ENCODE data around the gene PTPRCAP.
A peak's percentile ranks its signal among the peaks of the same experiment; 100 is the strongest.

Gene PTPRCAP

DNA sequence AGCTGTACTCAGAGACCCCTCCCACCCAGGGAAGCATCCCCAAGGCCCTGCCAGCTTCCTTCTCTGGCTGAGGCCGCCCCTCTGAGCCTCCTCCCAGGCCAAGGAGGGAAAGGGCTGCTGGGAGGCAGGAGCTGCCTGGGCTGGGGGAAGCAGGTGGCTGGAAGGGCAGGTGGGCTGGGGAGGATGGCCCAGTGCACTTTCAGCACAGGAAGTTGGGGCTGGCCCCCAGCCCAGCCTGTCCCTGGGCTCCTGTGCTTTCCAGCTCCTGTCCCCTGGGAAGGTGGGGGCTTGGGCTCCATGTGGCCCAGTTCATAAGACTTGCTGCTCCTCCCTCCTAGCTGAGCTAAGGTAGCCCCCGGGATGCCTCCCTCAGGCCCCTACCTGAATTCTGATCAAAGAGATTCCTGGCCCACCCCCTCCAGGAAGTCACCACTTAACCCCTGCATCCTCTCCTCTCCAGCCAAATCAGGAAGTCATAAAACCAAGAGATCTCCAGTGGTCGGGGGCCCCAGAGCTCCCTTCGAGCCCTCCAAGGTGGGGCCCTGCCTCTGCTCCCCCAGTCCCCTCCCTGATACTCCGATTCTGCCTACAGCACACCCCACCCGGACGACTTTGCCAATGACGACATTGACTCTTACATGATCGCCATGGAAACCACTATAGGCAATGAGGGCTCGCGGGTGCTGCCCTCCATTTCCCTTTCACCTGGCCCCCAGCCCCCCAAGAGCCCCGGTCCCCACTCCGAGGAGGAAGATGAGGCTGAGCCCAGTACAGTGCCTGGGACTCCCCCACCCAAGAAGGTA, 40.7 kb downstream of the PTPRCAP start:
- no peak overlapping the region for H3K4me3 ChIP-seq (ENCODE audit: low read depth, low read length)
- peak; percentile 51 for DNase-seq (ENCODE audit: low read depth)
- TF ChIP-seq, protein P1, sequence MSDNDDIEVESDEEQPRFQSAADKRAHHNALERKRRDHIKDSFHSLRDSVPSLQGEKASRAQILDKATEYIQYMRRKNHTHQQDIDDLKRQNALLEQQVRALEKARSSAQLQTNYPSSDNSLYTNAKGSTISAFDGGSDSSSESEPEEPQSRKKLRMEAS (IDR thresholded peaks at IDR 0.05; ENCODE audit: low read depth, low read length): no peak
- TF ChIP-seq, protein P2, sequence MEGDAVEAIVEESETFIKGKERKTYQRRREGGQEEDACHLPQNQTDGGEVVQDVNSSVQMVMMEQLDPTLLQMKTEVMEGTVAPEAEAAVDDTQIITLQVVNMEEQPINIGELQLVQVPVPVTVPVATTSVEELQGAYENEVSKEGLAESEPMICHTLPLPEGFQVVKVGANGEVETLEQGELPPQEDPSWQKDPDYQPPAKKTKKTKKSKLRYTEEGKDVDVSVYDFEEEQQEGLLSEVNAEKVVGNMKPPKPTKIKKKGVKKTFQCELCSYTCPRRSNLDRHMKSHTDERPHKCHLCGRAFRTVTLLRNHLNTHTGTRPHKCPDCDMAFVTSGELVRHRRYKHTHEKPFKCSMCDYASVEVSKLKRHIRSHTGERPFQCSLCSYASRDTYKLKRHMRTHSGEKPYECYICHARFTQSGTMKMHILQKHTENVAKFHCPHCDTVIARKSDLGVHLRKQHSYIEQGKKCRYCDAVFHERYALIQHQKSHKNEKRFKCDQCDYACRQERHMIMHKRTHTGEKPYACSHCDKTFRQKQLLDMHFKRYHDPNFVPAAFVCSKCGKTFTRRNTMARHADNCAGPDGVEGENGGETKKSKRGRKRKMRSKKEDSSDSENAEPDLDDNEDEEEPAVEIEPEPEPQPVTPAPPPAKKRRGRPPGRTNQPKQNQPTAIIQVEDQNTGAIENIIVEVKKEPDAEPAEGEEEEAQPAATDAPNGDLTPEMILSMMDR (IDR thresholded peaks at IDR 0.05; ENCODE audit: low read depth, low read length): no peak
- no peak for TF ChIP-seq POLR2A (IDR thresholded peaks at IDR 0.05; ENCODE audit: extremely low read depth, insufficient read length)

DNA sequence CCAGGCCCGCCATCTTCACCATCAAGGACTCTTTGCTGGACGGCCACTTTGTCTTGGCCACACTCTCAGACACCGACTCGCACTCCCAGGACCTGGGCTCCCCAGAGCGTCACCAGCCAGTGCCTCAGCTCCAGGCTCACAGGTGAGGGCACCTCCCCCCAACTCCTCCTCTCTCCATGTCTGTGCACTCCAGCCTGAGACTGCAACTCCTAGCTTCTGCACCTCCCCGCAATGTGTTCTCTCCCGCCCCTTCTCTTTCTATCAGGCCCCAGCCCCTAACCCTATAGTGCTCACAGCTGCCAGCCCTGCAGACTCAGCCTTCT, 41.3 kb downstream of the PTPRCAP start:
- no peak overlapping the region for H3K4me3 ChIP-seq (ENCODE audit: low read depth, low read length)
- TF ChIP-seq, protein P2 (IDR thresholded peaks at IDR 0.05; ENCODE audit: low read depth, low read length): no peak
- TF ChIP-seq, protein P1 (IDR thresholded peaks at IDR 0.05; ENCODE audit: low read depth, low read length): no peak
- no peak for TF ChIP-seq MYC (IDR thresholded peaks at IDR 0.05; ENCODE audit: low read depth, low read length)
- DNase-seq (ENCODE audit: low read depth): no peak

DNA sequence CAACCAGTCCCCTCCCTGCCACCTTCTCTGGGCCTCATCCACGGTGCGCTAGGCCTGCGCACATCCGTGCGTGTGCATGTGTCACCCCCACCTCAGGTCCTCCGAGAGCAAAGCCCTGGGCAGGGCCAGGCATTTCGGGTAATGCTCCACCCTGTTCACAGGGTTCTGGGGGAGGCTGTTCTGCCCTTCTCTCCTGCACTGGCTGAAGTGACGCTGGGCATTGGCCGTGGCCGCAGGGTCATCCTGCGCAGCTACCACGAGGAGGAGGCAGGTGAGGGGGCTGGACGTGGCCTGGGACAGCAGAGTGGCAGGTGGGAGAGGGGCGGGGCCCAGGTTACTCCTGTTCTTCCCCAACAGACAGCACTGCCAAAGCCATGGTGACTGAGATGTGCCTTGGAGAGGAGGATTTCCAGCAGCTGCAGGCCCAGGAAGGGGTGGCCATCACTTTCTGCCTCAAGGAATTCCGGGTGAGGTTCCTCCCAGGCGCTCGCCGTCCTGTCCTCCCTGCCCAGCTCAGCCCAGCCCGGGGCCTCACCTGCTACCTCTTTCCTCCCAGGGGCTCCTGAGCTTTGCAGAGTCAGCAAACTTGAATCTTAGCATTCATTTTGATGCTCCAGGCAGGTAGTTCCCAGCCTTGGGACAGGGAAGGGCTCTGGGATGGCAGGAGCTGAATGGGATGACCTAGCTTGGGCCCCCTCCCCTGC, 41.8 kb downstream of the PTPRCAP start:
- no peak for DNase-seq (ENCODE audit: low read depth)
- TF ChIP-seq POLR2A (IDR thresholded peaks at IDR 0.05; ENCODE audit: extremely low read depth, insufficient read length): no peak
- no peak for TF ChIP-seq MYC (IDR thresholded peaks at IDR 0.05; ENCODE audit: low read depth, low read length)
- TF ChIP-seq, protein P2 (IDR thresholded peaks at IDR 0.05; ENCODE audit: low read depth, low read length): no peak
- TF ChIP-seq, protein P1 (IDR thresholded peaks at IDR 0.05; ENCODE audit: low read depth, low read length): no peak
- no peak overlapping the region for H3K4me3 ChIP-seq (ENCODE audit: low read depth, low read length)

DNA sequence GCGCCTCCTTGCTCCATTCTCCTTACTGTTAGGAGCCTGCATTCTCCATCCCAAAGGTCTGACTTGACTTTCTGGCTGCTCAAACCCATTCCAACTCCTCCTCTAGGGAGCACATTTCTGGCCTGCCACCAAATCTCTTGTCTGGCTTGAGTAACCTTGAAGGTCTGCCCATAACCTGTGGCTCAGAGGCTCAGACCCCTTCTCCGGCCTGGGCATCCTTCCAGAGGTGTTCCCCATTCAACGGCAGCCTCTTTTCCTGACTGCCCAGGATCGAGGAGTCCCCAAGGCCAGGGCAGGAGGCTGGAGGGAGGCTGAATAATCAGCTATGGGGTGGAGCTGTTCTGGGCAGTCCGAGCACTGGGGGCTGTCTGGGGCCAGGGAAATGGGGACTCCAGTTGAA, 43.5 kb downstream of the PTPRCAP start:
- no peak overlapping the region for H3K4me3 ChIP-seq (ENCODE audit: low read depth, low read length)
- TF ChIP-seq MYC (IDR thresholded peaks at IDR 0.05; ENCODE audit: low read depth, low read length) (no peak), POLR2A (IDR thresholded peaks at IDR 0.05; ENCODE audit: extremely low read depth, insufficient read length) (no peak)
- TF ChIP-seq, protein P2 (IDR thresholded peaks at IDR 0.05; ENCODE audit: low read depth, low read length): no peak
- TF ChIP-seq, protein P1 (IDR thresholded peaks at IDR 0.05; ENCODE audit: low read depth, low read length): no peak
- DNase-seq (ENCODE audit: low read depth): no peak

DNA sequence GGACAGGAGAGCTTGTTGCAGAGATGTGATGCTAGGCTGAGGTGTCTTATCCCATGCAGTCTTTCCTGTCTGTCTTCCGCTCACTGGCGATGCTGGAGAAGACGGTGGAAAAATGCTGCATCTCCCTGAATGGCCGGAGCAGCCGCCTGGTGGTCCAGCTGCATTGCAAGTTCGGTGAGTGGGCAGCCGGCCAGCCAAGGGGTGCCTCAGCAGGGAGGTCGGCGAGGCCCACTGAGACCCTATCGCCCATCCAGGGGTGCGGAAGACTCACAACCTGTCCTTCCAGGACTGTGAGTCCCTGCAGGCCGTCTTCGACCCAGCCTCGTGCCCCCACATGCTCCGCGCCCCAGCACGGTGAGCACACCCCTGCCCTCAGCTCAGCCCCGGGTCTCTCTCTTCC, 44.0 kb downstream of the PTPRCAP start:
- TF ChIP-seq, protein P1 (IDR thresholded peaks at IDR 0.05; ENCODE audit: low read depth, low read length): no peak
- H3K4me3 ChIP-seq (ENCODE audit: low read depth, low read length): no peak overlapping the region

DNA sequence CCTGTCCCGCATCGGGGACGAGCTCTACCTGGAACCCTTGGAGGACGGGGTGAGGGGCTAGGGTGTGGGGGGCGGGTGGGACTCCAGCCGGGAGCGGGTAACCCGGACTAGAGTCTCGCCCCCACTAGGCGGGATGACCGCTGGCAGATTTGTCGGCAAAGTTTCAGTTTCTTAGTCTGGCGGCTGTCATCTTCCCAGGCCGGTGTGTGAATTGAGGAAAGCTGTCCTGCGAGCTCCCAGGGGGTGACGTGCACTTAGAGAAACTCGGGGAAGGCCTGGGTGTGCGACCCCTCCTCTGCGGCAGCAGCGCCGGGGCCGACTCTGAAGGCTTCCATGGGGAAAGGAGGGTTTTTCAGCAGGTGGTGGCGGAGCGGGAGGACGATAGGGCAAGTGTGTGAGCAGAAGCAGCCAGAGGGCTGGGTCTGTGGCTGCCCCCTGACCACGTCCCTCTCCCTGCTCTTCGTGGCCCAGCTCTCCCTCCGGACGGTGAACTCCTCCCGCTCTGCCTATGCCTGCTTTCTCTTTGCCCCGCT, 45.2 kb downstream of the PTPRCAP start:
- no peak for DNase-seq (ENCODE audit: low read depth)
- peak overlapping the region; percentile 91 for H3K4me3 ChIP-seq (ENCODE audit: low read depth, low read length)
- TF ChIP-seq MYC (IDR thresholded peaks at IDR 0.05; ENCODE audit: low read depth, low read length) (no peak), POLR2A (IDR thresholded peaks at IDR 0.05; ENCODE audit: extremely low read depth, insufficient read length) (no peak)
- TF ChIP-seq, protein P1 (IDR thresholded peaks at IDR 0.05; ENCODE audit: low read depth, low read length): no peak
- TF ChIP-seq, protein P2 (IDR thresholded peaks at IDR 0.05; ENCODE audit: low read depth, low read length): no peak

More for the DNA sequence above, 44.0 kb downstream of the PTPRCAP start:
- no peak for DNase-seq (ENCODE audit: low read depth)

Measured in NB4 (cell line).